HG02642 (cell line): Measurements from ENCODE around the gene PRSS35.
"Not testable (repeated sequence)": the region's sequence is repeated elsewhere in the genome, so short reads cannot be mapped to it uniquely, and the experiment has no call there.

Experiments used
- ATAC-seq: cut with Tn5 transposase; IDR thresholded peaks from one replicate; pipeline ENCODE4 v1.9.1; 2021; ENCODE audit warnings: mild to moderate bottlenecking; ENCODE audit not compliant: unreplicated experiment, poor library complexity

Gene PRSS35

GRCh38 chr6:83514866-83515466 is 2.6 kb downstream of the PRSS35 start:
- peak; percentile 54 for ATAC-seq

- ATAC-seq = no peak
Measured at GRCh38 chr6:83517500-83517899, 5.2 kb downstream of the PRSS35 start.

GRCh38 chr6:83518816-83519480 is 6.6 kb downstream of the PRSS35 start:
- ATAC-seq = no peak

- ATAC-seq = peak; percentile 78
Measured at GRCh38 chr6:83536034-83536646, 23.8 kb downstream of the PRSS35 start.

GRCh38 chr6:83536647-83537589 is 24.6 kb downstream of the PRSS35 start:
- no peak for ATAC-seq

- ATAC-seq = no peak
Measured at GRCh38 chr6:83539678-83540077, 27.3 kb downstream of the PRSS35 start.

GRCh38 chr6:83546636-83547035 is 34.3 kb downstream of the PRSS35 start:
- no peak for ATAC-seq

- not testable (repeated sequence) for ATAC-seq
Measured at GRCh38 chr6:83550482-83550881, 38.1 kb downstream of the PRSS35 start.

- ATAC-seq = not testable (repeated sequence)
Measured at GRCh38 chr6:83551748-83552147, 39.4 kb downstream of the PRSS35 start.

- no peak for ATAC-seq
Measured at GRCh38 chr6:83556871-83557270, 44.5 kb downstream of the PRSS35 start.

- no peak for ATAC-seq
Measured at GRCh38 chr6:83558975-83559374, 46.6 kb downstream of the PRSS35 start.

GRCh38 chr6:83571663-83572185 is 59.4 kb downstream of the PRSS35 start:
- ATAC-seq = not testable (repeated sequence)

GRCh38 chr6:83574783-83575182 is 62.4 kb downstream of the PRSS35 start:
- no peak for ATAC-seq
